Natural killer cell (primary cell): ENCODE data around the gene EPHB6. TPM values are rescaled to one million over a fixed set of nuclear protein-coding genes. Genes with fewer than 3 reads are reported as not detected.

ENCODE experiments used
- ATAC-seq, 3 donors: fragments of 150-1000 bp in 2 of 3; fragments of 200-7000 bp in 1 of 3; cut with Tn5 transposase; 1 replicate in 1 of 3; 2 replicates in 2 of 3; pipeline ENCODE4 v1.10.0; 2021; ENCODE audit warnings: mild to moderate bottlenecking in 2 of 3, moderate library complexity in 2 of 3
- DNase-seq, 2 donors: peaks; one replicate each; pipeline versions ENCODE4 v3.0.0 to v3.0.0-alpha.2; 2013 to 2021; ENCODE audit warnings: mixed read lengths in 1 of 2
- H3K27ac ChIP-seq: one replicate; pipeline ENCODE4 v1.5.1; 2013; ENCODE audit warnings: mild to moderate bottlenecking, low read length
- H3K27me3 ChIP-seq: one replicate; pipeline ENCODE4 v1.6.1; 2013; ENCODE audit warnings: low read length; ENCODE audit not compliant: control insufficient read depth, insufficient read depth
- H3K36me3 ChIP-seq: one replicate; pipeline ENCODE4 v1.6.1; 2013; ENCODE audit warnings: low read length; ENCODE audit not compliant: control insufficient read depth, insufficient read depth
- H3K4me1 ChIP-seq: one replicate; pipeline ENCODE4 v1.6.1; 2013; ENCODE audit warnings: low read length; ENCODE audit not compliant: control insufficient read depth, insufficient read depth
- H3K4me3 ChIP-seq: one replicate; pipeline ENCODE4 v1.5.1; 2013; ENCODE audit warnings: low read length
- H3K9me3 ChIP-seq: one replicate; pipeline ENCODE4 v1.6.1; 2013; ENCODE audit warnings: low read length; ENCODE audit not compliant: control insufficient read depth, insufficient read depth
- H3K27ac Mint-ChIP-seq, 2 donors: one replicate each; pipeline ENCODE4 v1.8.0; 2022; ENCODE audit warnings: mild to moderate bottlenecking in 2 of 2, mixed read lengths in 2 of 2, moderate library complexity in 1 of 2
- H3K27me3 Mint-ChIP-seq, 2 donors: one replicate each; pipeline ENCODE4 v1.8.0; 2022; ENCODE audit warnings: low read depth in 2 of 2, mixed read lengths in 2 of 2
- H3K36me3 Mint-ChIP-seq: one replicate; pipeline ENCODE4 v1.8.0; 2022; ENCODE audit warnings: mixed read lengths
- H3K4me1 Mint-ChIP-seq, 2 donors: one replicate each; pipeline ENCODE4 v1.8.0; 2022; ENCODE audit warnings: mixed read lengths in 2 of 2
- H3K4me3 Mint-ChIP-seq: one replicate; pipeline ENCODE4 v1.8.0; 2022; ENCODE audit warnings: mild to moderate bottlenecking, moderate library complexity, mixed read lengths
- H3K9me3 Mint-ChIP-seq, 2 donors: one replicate each; pipeline ENCODE4 v1.8.0; 2022; ENCODE audit warnings: mixed read lengths in 2 of 2
- CTCF ChIP-seq: fragments of 200-600 bp; IDR thresholded peaks from one replicate; pipeline ENCODE4 v1.8.0; 2022; ENCODE audit warnings: antibody characterized with exemption
- WGBS: methylation state at CpG from one replicate; pipeline ENCODE4 v1.1.7; 2013; ENCODE audit warnings: missing lambda C conversion rate; ENCODE audit not compliant: insufficient coverage; 5-methylcytosine and 5-hydroxymethylcytosine counted together
- intact Hi-C: fragments of 100-400 bp; cut with micrococcal nuclease; formaldehyde crosslinking; loops from one replicate; pipeline ENCODE4 v1.14.2; 2022
- total RNA-seq, 4 donors: library from RNA; stranded (reverse); fragments of 120-200 nt in 1 of 4; gene quantifications; one replicate each; pipeline versions ENCODE4 v1.2.3 to v1.2.4, GENCODE V29; 2013 to 2022

EPHB6 gene
- total RNA-seq, 3 donors from 2014 or later (not counting 1 experiment from before 2014, with no cell fraction given) = 2.3 to 6.8 (median 6.5) TPM

DNA sequence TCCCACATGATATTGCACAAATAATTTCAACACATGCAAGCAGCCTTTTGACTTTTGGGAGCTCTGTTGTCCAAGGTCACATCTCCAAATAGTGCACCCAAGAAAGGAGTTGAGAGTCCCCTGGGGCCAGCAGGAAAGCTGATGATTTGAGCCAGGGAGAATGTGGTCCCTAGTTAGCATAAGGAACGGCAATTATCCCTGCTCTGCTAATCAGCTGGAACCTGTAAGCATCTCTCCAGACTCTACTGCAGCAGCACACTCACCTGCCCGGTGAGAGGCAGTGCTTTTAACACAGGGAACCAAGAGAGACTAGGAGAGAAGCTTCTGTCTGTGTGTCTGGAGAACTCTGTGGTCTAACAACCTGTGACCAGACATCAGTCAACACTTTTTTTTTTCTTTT lies 61.6 kb downstream of the EPHB6 start:
- H3K9me3 ChIP-seq = no peaks in the 10 kb centered on the region
- no peaks in the 10 kb centered on the region for H3K4me1 ChIP-seq
- intact Hi-C loops = no loop called here
- ATAC-seq = no peak
- 61% methylated on average over 2 of the region's 2 CpGs for WGBS
- peaks cover 20 to 38% of the 10 kb centered on the region in 2 donors for H3K27me3 Mint-ChIP-seq
- DNase-seq = no peak
- H3K27me3 ChIP-seq = no peaks in the 10 kb centered on the region
- H3K9me3 Mint-ChIP-seq = no peaks in the 10 kb centered on the region
- no peaks in the 10 kb centered on the region for H3K36me3 Mint-ChIP-seq
- H3K4me3 ChIP-seq = no peak overlapping the region
- TF ChIP-seq CTCF = no peak
- H3K36me3 ChIP-seq = no peaks in the 10 kb centered on the region
- no peaks in the 10 kb centered on the region for H3K4me1 Mint-ChIP-seq
- H3K4me3 Mint-ChIP-seq = no peak overlapping the region
- no peak overlapping the region for H3K27ac Mint-ChIP-seq
- no peak overlapping the region for H3K27ac ChIP-seq

- H3K4me1 Mint-ChIP-seq = no peaks in the 10 kb centered on the region
- H3K27ac ChIP-seq = no peak overlapping the region
- no peaks in the 10 kb centered on the region for H3K36me3 ChIP-seq
- 78% methylated on average over 3 of the region's 3 CpGs for WGBS
- H3K27me3 ChIP-seq = no peaks in the 10 kb centered on the region
- intact Hi-C loops = no loop called here
- no peak overlapping the region for H3K27ac Mint-ChIP-seq
- DNase-seq = no peak
- peaks cover 19 to 38% of the 10 kb centered on the region in 2 donors for H3K27me3 Mint-ChIP-seq
- no peak for ATAC-seq
- no peaks in the 10 kb centered on the region for H3K9me3 ChIP-seq
- TF ChIP-seq CTCF = no peak
- no peaks in the 10 kb centered on the region for H3K9me3 Mint-ChIP-seq
- no peak overlapping the region for H3K4me3 Mint-ChIP-seq
- no peaks in the 10 kb centered on the region for H3K36me3 Mint-ChIP-seq
- H3K4me3 ChIP-seq = no peak overlapping the region
- no peaks in the 10 kb centered on the region for H3K4me1 ChIP-seq
Observed at GRCh38 chr7:142917447-142917846, 62.6 kb downstream of the EPHB6 start.

DNA sequence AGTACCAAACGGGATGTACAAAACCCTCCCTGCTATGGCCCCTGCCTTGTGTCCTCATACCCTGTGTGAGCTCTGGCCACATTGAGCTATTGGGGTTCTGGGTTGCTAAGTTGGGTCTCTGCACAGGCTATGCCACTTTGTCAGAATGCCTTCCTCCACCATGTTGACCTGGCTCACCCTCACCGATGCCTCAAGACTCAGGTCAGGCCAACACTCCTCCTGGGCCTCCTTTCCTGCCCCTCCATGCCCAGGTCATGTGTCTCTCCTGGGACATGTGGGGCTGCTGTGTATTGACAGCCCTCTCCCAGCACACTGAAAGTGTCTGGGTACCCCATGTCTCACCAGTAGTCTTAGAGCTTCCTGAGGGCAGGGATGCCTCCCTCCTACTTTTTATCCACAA lies 64.0 kb downstream of the EPHB6 start:
- Mint-ChIP-seq H3K27me3 (peaks cover 18 to 33% of the 10 kb centered on the region in 2 donors), H3K36me3 (no peaks in the 10 kb centered on the region), H3K9me3 (no peaks in the 10 kb centered on the region), H3K4me1 (no peaks in the 10 kb centered on the region), H3K27ac (no peak overlapping the region), H3K4me3 (no peak overlapping the region)
- TF ChIP-seq CTCF = no peak
- WGBS = 92% methylated on average over 2 of the region's 2 CpGs
- H3K27ac ChIP-seq = no peak overlapping the region
- H3K4me1 ChIP-seq = no peaks in the 10 kb centered on the region
- H3K4me3 ChIP-seq = no peak overlapping the region
- no peaks in the 10 kb centered on the region for H3K9me3 ChIP-seq
- H3K27me3 ChIP-seq = no peaks in the 10 kb centered on the region
- intact Hi-C loops = no loop called here
- no peaks in the 10 kb centered on the region for H3K36me3 ChIP-seq
- DNase-seq (no peak), ATAC-seq (no peak)

DNA sequence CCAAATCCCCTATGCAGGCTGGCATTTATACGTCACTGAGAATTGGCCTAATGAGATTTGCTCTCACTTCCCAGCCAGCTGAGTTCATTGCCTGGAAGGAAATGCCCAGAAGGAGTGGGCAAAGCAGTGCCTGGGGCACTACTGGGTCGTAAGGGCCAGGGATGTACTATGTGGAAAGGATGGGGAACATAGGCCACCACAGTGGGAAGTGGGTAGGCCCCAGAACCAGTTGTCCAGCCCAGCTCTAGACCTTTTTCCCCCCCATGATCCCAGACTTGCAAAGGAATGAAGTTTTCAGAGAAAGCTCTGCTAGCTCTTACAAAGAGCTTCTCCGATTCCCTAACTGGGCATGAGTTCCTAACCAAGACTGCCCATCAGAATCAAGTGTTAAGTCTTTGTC lies 64.8 kb downstream of the EPHB6 start:
- DNase-seq (no peak), ATAC-seq (no peak)
- intact Hi-C loops = no loop called here
- no peaks in the 10 kb centered on the region for H3K4me1 ChIP-seq
- no peak overlapping the region for H3K4me3 ChIP-seq
- no peaks in the 10 kb centered on the region for H3K36me3 ChIP-seq
- H3K27me3 ChIP-seq = no peaks in the 10 kb centered on the region
- H3K9me3 ChIP-seq = no peaks in the 10 kb centered on the region
- Mint-ChIP-seq H3K9me3 (no peaks in the 10 kb centered on the region), H3K36me3 (no peaks in the 10 kb centered on the region), H3K27me3 (peaks cover 13 to 29% of the 10 kb centered on the region in 2 donors), H3K4me1 (no peaks in the 10 kb centered on the region), H3K4me3 (no peak overlapping the region), H3K27ac (no peak overlapping the region)
- 94% methylated on average over 3 of the region's 3 CpGs for WGBS
- TF ChIP-seq CTCF = no peak
- no peak overlapping the region for H3K27ac ChIP-seq

Other genes with a start within 250 kb of the EPHB6 start
- gene PRSS1, start 105.6 kb upstream of the EPHB6 start, total RNA-seq = not detected
- not detected for gene PRSS2, start 84.1 kb upstream of the EPHB6 start, total RNA-seq
- gene TRPV6, start 30.7 kb downstream of the EPHB6 start, total RNA-seq = not detected
- gene TRPV5, start 78.7 kb downstream of the EPHB6 start, total RNA-seq = not detected
- not detected for gene LLCFC1, start 84.4 kb downstream of the EPHB6 start, total RNA-seq
- gene KEL, start 107.3 kb downstream of the EPHB6 start, total RNA-seq = under 1 TPM in 2 of 3 donors, not detected in 1; 0.09 to 0.61 TPM
- not detected for gene OR9A2, start 172.1 kb downstream of the EPHB6 start, total RNA-seq
- not detected for gene OR6V1, start 197.3 kb downstream of the EPHB6 start, total RNA-seq